D721Med (cell line): Measurements from ENCODE around the gene UFSP2.

ENCODE experiments used
- DNase-seq: peaks from one replicate; pipeline ENCODE4 v3.0.0; 2011; ENCODE audit warnings: low spot score; ENCODE audit not compliant: insufficient read length
- FAIRE-seq: peaks from 2 replicates; lab custom pipeline; 2011; peaks lifted over from hg19 to GRCh38; lab: Jason Lieb, UNC
- CTCF ChIP-seq: IDR thresholded peaks from 2 replicates; pipeline ENCODE4 v1.5.1; 2012; ENCODE audit warnings: mild to moderate bottlenecking, control low read depth; ENCODE audit not compliant: insufficient read depth; ENCODE audit errors: missing control alignments

The UFSP2 gene

DNA sequence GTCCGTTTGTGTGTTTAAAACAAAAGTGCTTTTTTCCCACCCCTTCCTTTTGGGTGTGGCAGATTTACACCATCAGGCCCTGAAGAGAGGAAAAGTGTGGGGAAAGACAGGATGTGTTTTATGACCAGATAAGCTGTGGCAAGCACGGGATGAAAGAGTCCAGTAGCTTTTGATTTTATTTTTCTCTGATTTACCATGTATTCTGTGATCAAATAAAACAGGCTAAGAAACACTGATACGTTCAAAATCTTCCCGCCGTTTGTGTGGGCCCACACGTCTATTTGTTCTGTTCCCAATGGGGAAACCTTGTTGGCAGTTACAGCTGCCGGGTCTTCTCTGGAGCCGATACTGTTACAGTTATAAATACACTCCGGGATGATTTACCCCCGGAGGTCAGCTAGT, 40.8 kb downstream of the UFSP2 start:
- no peak for TF ChIP-seq CTCF
- no peak for DNase-seq
- no peak for FAIRE-seq

- no peak for TF ChIP-seq CTCF
- no peak for FAIRE-seq
These were observed 41.7 kb downstream of the UFSP2 start for GRCh38 chr4:185384061-185384460.

DNA sequence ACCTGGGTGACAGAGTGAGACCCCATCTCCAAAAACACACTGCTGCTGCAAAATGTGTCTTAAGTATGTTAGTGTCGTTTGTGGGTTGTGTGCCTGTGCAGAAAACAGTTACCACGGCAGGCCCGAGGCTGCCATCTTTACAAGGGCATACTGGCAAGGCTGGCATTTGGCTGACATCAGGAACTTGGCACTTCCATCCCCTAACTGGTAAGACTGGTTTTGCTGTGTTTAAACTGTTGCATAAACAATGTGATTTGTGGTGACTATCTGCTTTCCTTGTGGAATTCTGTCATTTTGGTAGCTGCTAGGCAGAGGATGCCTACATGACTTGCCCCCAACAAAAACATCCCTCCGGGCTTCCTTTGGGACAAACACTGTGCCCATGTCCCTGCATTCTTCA, 42.3 kb downstream of the UFSP2 start:
- TF ChIP-seq CTCF = no peak
- FAIRE-seq = no peak

More at GRCh38 chr4:185384061-185384460, 41.7 kb downstream of the UFSP2 start:
- no peak for DNase-seq

DNA sequence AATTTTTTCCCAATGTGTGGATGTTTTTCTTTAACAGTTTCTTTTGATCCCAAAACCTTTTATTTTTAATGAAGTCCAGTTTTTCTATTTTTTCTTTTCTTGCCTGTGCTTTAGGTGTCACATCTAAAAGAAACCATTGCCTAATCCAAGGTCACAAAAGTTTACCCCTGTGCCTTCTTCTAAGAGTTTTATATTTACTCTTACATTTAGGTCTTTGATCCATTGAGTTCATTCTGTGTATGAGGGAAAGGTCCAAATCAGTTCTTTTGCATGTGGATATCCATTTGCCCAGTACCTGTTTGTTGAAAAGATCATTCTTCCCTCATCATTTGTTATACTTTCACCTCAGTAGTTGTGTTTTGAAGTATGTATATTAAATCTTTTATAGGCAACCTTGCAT, 43.0 kb downstream of the UFSP2 start:
- DNase-seq = no peak
- FAIRE-seq = no peak
- TF ChIP-seq CTCF = no peak

More for the DNA sequence above, 42.3 kb downstream of the UFSP2 start:
- no peak for DNase-seq

GRCh38 chr4:185381288-185382196, 44.2 kb downstream of the UFSP2 start:
- TF ChIP-seq CTCF = no peak
- DNase-seq = no peak
- FAIRE-seq = no peak

GRCh38 chr4:185380320-185380719, 45.4 kb downstream of the UFSP2 start:
- FAIRE-seq = no peak
- DNase-seq = no peak
- TF ChIP-seq CTCF = no peak
